ENCODE data around the gene CCSER1. TPM values are rescaled to one million over a fixed set of nuclear protein-coding genes. Genes with fewer than 3 reads are reported as not detected.

The CCSER1 gene
- total RNA-seq, 4 donors from 2014 or later = 13.3 to 54.6 (median 34.0) TPM

GRCh38 chr4:90528551-90528950, 401.4 kb downstream of the CCSER1 start:
- no peaks in the 10 kb centered on the region for H3K4me1 ChIP-seq
- DNase-seq = no peak
- TF ChIP-seq EP300 (IDR thresholded peaks at IDR 0.05; ENCODE audit: low read depth) (no peak), CTCF (IDR thresholded peaks at IDR 0.05) (no peak), POLR2AphosphoS5 (IDR thresholded peaks at IDR 0.05) (no peak), POLR2A (IDR thresholded peaks at IDR 0.05) (no peak)
- H3K27me3 ChIP-seq = no peaks in the 10 kb centered on the region
- no peak overlapping the region for H3K4me3 ChIP-seq
- 68 to 88% methylated on average over 1 of the region's 1 CpG for WGBS, 2 donors (ENCODE audit: low coverage in 1 of 2)
- H3K27ac ChIP-seq = no peak overlapping the region
- H3K9me3 ChIP-seq = no peaks in the 10 kb centered on the region
- in situ Hi-C loops (cut with MboI; ENCODE audit: low pct_ligation_motif_present in 1 of 4, low pct_unique_long_range_greater_than_20kb in 1 of 4, low sequenced_read_pairs in 3 of 4) = no loop called here
- no peaks in the 10 kb centered on the region for H3K36me3 ChIP-seq
- intact Hi-C loops (cut with DNase I; ENCODE audit: low total_unique reads) = no loop called here

- Histone ChIP-seq H3K27ac (no peak overlapping the region), H3K36me3 (no peaks in the 10 kb centered on the region), H3K27me3 (no peaks in the 10 kb centered on the region), H3K4me1 (no peaks in the 10 kb centered on the region), H3K9me3 (no peaks in the 10 kb centered on the region), H3K4me3 (no peak overlapping the region)
- WGBS, 2 donors (ENCODE audit: low coverage in 1 of 2) = 80 to 93% methylated on average over 1 of the region's 1 CpG
- in situ Hi-C loops (cut with MboI; ENCODE audit: low pct_ligation_motif_present in 1 of 4, low pct_unique_long_range_greater_than_20kb in 1 of 4, low sequenced_read_pairs in 3 of 4) (no loop called here), intact Hi-C loops (cut with DNase I; ENCODE audit: low total_unique reads) (no loop called here)
- TF ChIP-seq POLR2AphosphoS5 (IDR thresholded peaks at IDR 0.05) = no peak
- no peak for TF ChIP-seq POLR2A (IDR thresholded peaks at IDR 0.05)
- TF ChIP-seq EP300 (IDR thresholded peaks at IDR 0.05; ENCODE audit: low read depth) = no peak
- TF ChIP-seq CTCF (IDR thresholded peaks at IDR 0.05) = no peak
- DNase-seq = no peak
These were observed 409.2 kb downstream of the CCSER1 start for GRCh38 chr4:90536408-90536807.

- no peaks in the 10 kb centered on the region for H3K9me3 ChIP-seq
- no peak overlapping the region for H3K4me3 ChIP-seq
- no peaks in the 10 kb centered on the region for H3K36me3 ChIP-seq
- intact Hi-C loops (cut with DNase I; ENCODE audit: low total_unique reads) = no loop called here
- in situ Hi-C loops (cut with MboI; ENCODE audit: low pct_ligation_motif_present in 1 of 4, low pct_unique_long_range_greater_than_20kb in 1 of 4, low sequenced_read_pairs in 3 of 4) = no loop called here
- TF ChIP-seq EP300 (IDR thresholded peaks at IDR 0.05; ENCODE audit: low read depth) (no peak), POLR2A (IDR thresholded peaks at IDR 0.05) (no peak), CTCF (IDR thresholded peaks at IDR 0.05) (no peak), POLR2AphosphoS5 (IDR thresholded peaks at IDR 0.05) (no peak)
- H3K27me3 ChIP-seq = no peaks in the 10 kb centered on the region
- 90 to 100% methylated on average over 3 of the region's 3 CpGs for WGBS, 2 donors (ENCODE audit: low coverage in 1 of 2)
- H3K27ac ChIP-seq = no peak overlapping the region
- no peaks in the 10 kb centered on the region for H3K4me1 ChIP-seq
- no peak for DNase-seq
These were observed 410.3 kb downstream of the CCSER1 start for GRCh38 chr4:90537491-90537890.

- in situ Hi-C loops (cut with MboI; ENCODE audit: low pct_ligation_motif_present in 1 of 4, low pct_unique_long_range_greater_than_20kb in 1 of 4, low sequenced_read_pairs in 3 of 4) = no loop called here
- H3K4me3 ChIP-seq = no peak overlapping the region
- H3K36me3 ChIP-seq = no peaks in the 10 kb centered on the region
- TF ChIP-seq POLR2AphosphoS5 (IDR thresholded peaks at IDR 0.05) = no peak
- no peak overlapping the region for H3K27ac ChIP-seq
- H3K9me3 ChIP-seq = no peaks in the 10 kb centered on the region
- no peaks in the 10 kb centered on the region for H3K4me1 ChIP-seq
- H3K27me3 ChIP-seq = no peaks in the 10 kb centered on the region
- intact Hi-C loops (cut with DNase I; ENCODE audit: low total_unique reads) = no loop called here
- no peak for DNase-seq
These were observed 413.3 kb downstream of the CCSER1 start for GRCh38 chr4:90540536-90540935.

GRCh38 chr4:90542216-90542615, 415.0 kb downstream of the CCSER1 start:
- Histone ChIP-seq H3K9me3 (no peaks in the 10 kb centered on the region), H3K4me3 (no peak overlapping the region), H3K27me3 (no peaks in the 10 kb centered on the region), H3K4me1 (no peaks in the 10 kb centered on the region), H3K36me3 (no peaks in the 10 kb centered on the region), H3K27ac (no peak overlapping the region)
- no peak for DNase-seq
- 80% methylated on average over 4 of the region's 4 CpGs for WGBS, 2 donors (ENCODE audit: low coverage in 1 of 2)
- intact Hi-C loops (cut with DNase I; ENCODE audit: low total_unique reads) (no loop called here), in situ Hi-C loops (cut with MboI; ENCODE audit: low pct_ligation_motif_present in 1 of 4, low pct_unique_long_range_greater_than_20kb in 1 of 4, low sequenced_read_pairs in 3 of 4) (no loop called here)
- TF ChIP-seq EP300 (IDR thresholded peaks at IDR 0.05; ENCODE audit: low read depth) (no peak), POLR2A (IDR thresholded peaks at IDR 0.05) (no peak), POLR2AphosphoS5 (IDR thresholded peaks at IDR 0.05) (no peak), CTCF (IDR thresholded peaks at IDR 0.05) (no peak)
